Embryonic facial prominence (tissue), 1 donor: ENCODE measurements around the gene UBE2R2.
A peak's percentile ranks its signal among the peaks of the same experiment; 100 is the strongest.
"Not testable (repeated sequence)": the region's sequence is repeated elsewhere in the genome, so short reads cannot be mapped to it uniquely, and the experiment has no call there.

Experiments used
- DNase-seq: peaks from one replicate; pipeline ENCODE4 v3.0.0-alpha.2; 2016; ENCODE audit errors: extremely low spot score

Gene UBE2R2

GRCh38 chr9:33799928-33800704 is 16.8 kb upstream of the UBE2R2 start:
- no peak for DNase-seq

GRCh38 chr9:33800886-33801285 is 16.1 kb upstream of the UBE2R2 start:
- no peak for DNase-seq

- DNase-seq: not testable (repeated sequence)
Observed at GRCh38 chr9:33801943-33802500, 14.9 kb upstream of the UBE2R2 start.

- not testable (repeated sequence) for DNase-seq
Observed at GRCh38 chr9:33804196-33804595, 12.8 kb upstream of the UBE2R2 start.

- not testable (repeated sequence) for DNase-seq
Observed at GRCh38 chr9:33807156-33807555, 9.8 kb upstream of the UBE2R2 start.

GRCh38 chr9:33808979-33809322 is 8.0 kb upstream of the UBE2R2 start:
- not testable (repeated sequence) for DNase-seq

- no peak for DNase-seq
Observed at GRCh38 chr9:33809506-33809905, 7.5 kb upstream of the UBE2R2 start.

GRCh38 chr9:33813712-33814641 is 3.0 kb upstream of the UBE2R2 start:
- peak; percentile 32 for DNase-seq

GRCh38 chr9:33815781-33816180 is 1.2 kb upstream of the UBE2R2 start:
- no peak for DNase-seq

GRCh38 chr9:33817327-33818166 is 587 bp downstream of the UBE2R2 start:
- peak; percentile 13 for DNase-seq

- no peak for DNase-seq
Observed at GRCh38 chr9:33818167-33818846, 1.3 kb downstream of the UBE2R2 start.

GRCh38 chr9:33818847-33819500 is 2.0 kb downstream of the UBE2R2 start:
- DNase-seq: no peak

- no peak for DNase-seq
Observed at GRCh38 chr9:33820231-33820745, 3.3 kb downstream of the UBE2R2 start.

- no peak for DNase-seq
Observed at GRCh38 chr9:33823801-33824200, 6.8 kb downstream of the UBE2R2 start.

GRCh38 chr9:33827285-33827684 is 10.3 kb downstream of the UBE2R2 start:
- not testable (repeated sequence) for DNase-seq

- DNase-seq: not testable (repeated sequence)
Observed at GRCh38 chr9:33829641-33830230, 12.8 kb downstream of the UBE2R2 start.

GRCh38 chr9:33835625-33836260 is 18.8 kb downstream of the UBE2R2 start:
- no peak for DNase-seq

- DNase-seq: not testable (repeated sequence)
Observed at GRCh38 chr9:33836261-33836660, 19.3 kb downstream of the UBE2R2 start.

- DNase-seq: no peak
Observed at GRCh38 chr9:33837138-33837537, 20.2 kb downstream of the UBE2R2 start.
